PFSK-1 (cell line): ENCODE measurements around the gene RPRD1B.

ENCODE experiments used
- FOXP2 ChIP-seq: optimal IDR thresholded peaks from 2 replicates; pipeline ENCODE3; 2011; ENCODE audit warnings: borderline replicate concordance, control low read depth, inconsistent platforms; ENCODE audit not compliant: insufficient read depth; ENCODE audit errors: extremely low read length, extremely low read depth
- POLR2AphosphoS5 ChIP-seq: IDR thresholded peaks from 2 replicates; pipeline ENCODE4 v1.6.1; 2012; ENCODE audit warnings: low read depth, mild to moderate bottlenecking, control low read depth, low read length, moderate library complexity
- REST ChIP-seq, 2 experiments: IDR thresholded peaks; 2 replicates each; pipeline versions ENCODE4 v1.6.1 to v1.8.0; 2011 to 2012; ENCODE audit warnings: low read depth in 2 of 2, low read length in 2 of 2, control low read depth in 1 of 2, inconsistent platforms in 1 of 2, mild to moderate bottlenecking in 1 of 2, moderate library complexity in 1 of 2; ENCODE audit not compliant: insufficient read depth in 1 of 2
- SIN3A ChIP-seq: IDR thresholded peaks from 2 replicates; pipeline ENCODE4 v1.6.1; 2012; ENCODE audit warnings: mild to moderate bottlenecking, low read length, moderate library complexity, borderline replicate concordance; ENCODE audit not compliant: insufficient read depth
- TAF1 ChIP-seq: IDR thresholded peaks from 2 replicates; pipeline ENCODE4 v1.6.1; 2012; ENCODE audit warnings: low read length, control low read depth, borderline replicate concordance; ENCODE audit not compliant: insufficient read depth

Gene RPRD1B

GRCh38 chr20:38119446-38119845 lies 85.9 kb downstream of the RPRD1B start:
- no peak for TF ChIP-seq TAF1
- TF ChIP-seq SIN3A: no peak
- TF ChIP-seq FOXP2: no peak
- no peak for TF ChIP-seq REST (IDR thresholded peaks at IDR 0.05; ENCODE audit: insufficient read depth in 1 of 2, low read depth in 2 of 2, low read length in 2 of 2)
- TF ChIP-seq POLR2AphosphoS5: no peak

GRCh38 chr20:38120625-38120988 lies 87.1 kb downstream of the RPRD1B start:
- TF ChIP-seq REST (IDR thresholded peaks at IDR 0.05; ENCODE audit: insufficient read depth in 1 of 2, low read depth in 2 of 2, low read length in 2 of 2): no peak
- TF ChIP-seq FOXP2: no peak
- no peak for TF ChIP-seq POLR2AphosphoS5
- no peak for TF ChIP-seq TAF1
- no peak for TF ChIP-seq SIN3A

- TF ChIP-seq FOXP2: no peak
- no peak for TF ChIP-seq TAF1
- no peak for TF ChIP-seq POLR2AphosphoS5
Observed at GRCh38 chr20:38121741-38122140, 88.2 kb downstream of the RPRD1B start.

- TF ChIP-seq POLR2AphosphoS5: no peak
- TF ChIP-seq FOXP2: no peak
- TF ChIP-seq SIN3A: no peak
- 0 out of 4 replicates have a peak, but pooled peaks of 1 of the 2 experiments have one; percentile 7 for TF ChIP-seq REST (IDR thresholded peaks at IDR 0.05; ENCODE audit: insufficient read depth in 1 of 2, low read depth in 2 of 2, low read length in 2 of 2)
- no peak for TF ChIP-seq TAF1
Observed at GRCh38 chr20:38123021-38123587, 89.6 kb downstream of the RPRD1B start.

GRCh38 chr20:38125157-38126056 lies 91.9 kb downstream of the RPRD1B start:
- TF ChIP-seq TAF1 (no peak), REST (IDR thresholded peaks at IDR 0.05; ENCODE audit: insufficient read depth in 1 of 2, low read depth in 2 of 2, low read length in 2 of 2) (peak in 1 of 2 experiments; percentile 69; a peak in 2 of 4 replicates), SIN3A (peak; percentile 77; the same call in 1 of the 2 replicates), POLR2AphosphoS5 (peak; percentile 56; the same call in 1 of the 2 replicates), FOXP2 (peak; percentile 72)
